ENCODE data around the gene OPRM1. TPM values are rescaled to one million over a fixed set of nuclear protein-coding genes. Genes with fewer than 3 reads are reported as not detected.

Gene OPRM1
- total RNA-seq, 1 donor from 2014 or later, result not detected

- H3K36me3 Mint-ChIP-seq (ENCODE audit: insufficient read depth), result peaks cover 1% of the 10 kb centered on the region
- H3K27ac Mint-ChIP-seq, result no peak overlapping the region
- peaks cover 15% of the 10 kb centered on the region for H3K4me1 Mint-ChIP-seq (ENCODE audit: low read depth)
- no peak overlapping the region for H3K4me3 Mint-ChIP-seq (ENCODE audit: low read depth)
- no peak for DNase-seq (ENCODE audit: low spot score, unreplicated experiment)
- H3K27me3 Mint-ChIP-seq, result no peaks in the 10 kb centered on the region
- H3K9me3 Mint-ChIP-seq (ENCODE audit: low read depth), result peaks cover 5% of the 10 kb centered on the region
- TF ChIP-seq, protein P1, sequence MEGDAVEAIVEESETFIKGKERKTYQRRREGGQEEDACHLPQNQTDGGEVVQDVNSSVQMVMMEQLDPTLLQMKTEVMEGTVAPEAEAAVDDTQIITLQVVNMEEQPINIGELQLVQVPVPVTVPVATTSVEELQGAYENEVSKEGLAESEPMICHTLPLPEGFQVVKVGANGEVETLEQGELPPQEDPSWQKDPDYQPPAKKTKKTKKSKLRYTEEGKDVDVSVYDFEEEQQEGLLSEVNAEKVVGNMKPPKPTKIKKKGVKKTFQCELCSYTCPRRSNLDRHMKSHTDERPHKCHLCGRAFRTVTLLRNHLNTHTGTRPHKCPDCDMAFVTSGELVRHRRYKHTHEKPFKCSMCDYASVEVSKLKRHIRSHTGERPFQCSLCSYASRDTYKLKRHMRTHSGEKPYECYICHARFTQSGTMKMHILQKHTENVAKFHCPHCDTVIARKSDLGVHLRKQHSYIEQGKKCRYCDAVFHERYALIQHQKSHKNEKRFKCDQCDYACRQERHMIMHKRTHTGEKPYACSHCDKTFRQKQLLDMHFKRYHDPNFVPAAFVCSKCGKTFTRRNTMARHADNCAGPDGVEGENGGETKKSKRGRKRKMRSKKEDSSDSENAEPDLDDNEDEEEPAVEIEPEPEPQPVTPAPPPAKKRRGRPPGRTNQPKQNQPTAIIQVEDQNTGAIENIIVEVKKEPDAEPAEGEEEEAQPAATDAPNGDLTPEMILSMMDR (IDR thresholded peaks at IDR 0.05; ENCODE audit: unreplicated experiment), result no peak
Observed at GRCh38 chr6:154249499-154250298, 210.7 kb downstream of the OPRM1 start.

DNA sequence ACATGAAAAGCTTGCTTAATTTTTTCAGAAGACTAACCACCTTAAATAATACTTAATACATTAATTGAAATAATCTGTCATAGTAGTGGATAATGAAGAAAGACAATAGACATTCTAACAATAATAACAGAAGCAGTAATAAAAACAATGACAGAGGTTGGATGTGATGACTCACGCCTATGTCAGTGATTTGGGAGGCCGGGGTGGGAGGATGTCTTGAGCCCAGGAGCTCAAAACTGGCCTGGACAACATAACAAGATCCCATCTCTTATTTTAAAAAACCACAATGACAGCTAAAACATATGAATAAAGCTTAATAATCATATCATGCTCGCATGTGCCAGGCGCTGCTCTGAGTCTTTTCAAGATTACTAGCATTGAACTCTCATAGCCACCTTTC is 212.1 kb downstream of the OPRM1 start:
- DNase-seq (ENCODE audit: low spot score, unreplicated experiment), result no peak
- Mint-ChIP-seq H3K27ac (no peak overlapping the region), H3K4me3 (ENCODE audit: low read depth) (no peak overlapping the region), H3K36me3 (ENCODE audit: insufficient read depth) (peaks cover 1% of the 10 kb centered on the region), H3K9me3 (ENCODE audit: low read depth) (peaks cover 13% of the 10 kb centered on the region), H3K4me1 (ENCODE audit: low read depth) (peaks cover 15% of the 10 kb centered on the region), H3K27me3 (no peaks in the 10 kb centered on the region)
- TF ChIP-seq, protein P1 (IDR thresholded peaks at IDR 0.05; ENCODE audit: unreplicated experiment), result no peak

DNA sequence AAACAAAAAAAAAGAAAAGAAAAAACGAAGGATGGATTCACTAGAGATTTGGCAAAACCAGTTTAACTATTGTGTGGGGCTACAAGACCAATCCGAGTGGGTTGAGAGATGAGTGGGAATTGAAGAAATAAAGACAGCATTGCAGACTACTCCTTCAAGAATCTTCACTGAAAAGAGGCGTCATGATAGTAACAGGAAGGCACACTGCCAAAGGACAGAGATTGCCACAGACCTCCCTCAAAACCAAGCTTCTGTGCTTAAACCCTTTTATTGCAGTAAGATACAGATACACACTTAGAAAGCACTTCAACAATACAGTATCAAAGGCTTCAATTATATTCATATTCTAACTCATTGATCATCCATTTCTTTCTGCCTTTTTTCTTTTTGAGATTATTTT is 213.6 kb downstream of the OPRM1 start:
- Mint-ChIP-seq H3K4me3 (ENCODE audit: low read depth) (no peak overlapping the region), H3K27me3 (no peaks in the 10 kb centered on the region), H3K36me3 (ENCODE audit: insufficient read depth) (peaks cover 1% of the 10 kb centered on the region), H3K9me3 (ENCODE audit: low read depth) (peaks cover 13% of the 10 kb centered on the region), H3K27ac (no peak overlapping the region), H3K4me1 (ENCODE audit: low read depth) (peaks cover 6% of the 10 kb centered on the region)
- no peak for DNase-seq (ENCODE audit: low spot score, unreplicated experiment)
- TF ChIP-seq, protein P1 (IDR thresholded peaks at IDR 0.05; ENCODE audit: unreplicated experiment), result no peak

GRCh38 chr6:154257067-154257466 is 218.0 kb downstream of the OPRM1 start:
- Mint-ChIP-seq H3K4me1 (ENCODE audit: low read depth) (no peaks in the 10 kb centered on the region), H3K9me3 (ENCODE audit: low read depth) (peaks cover 13% of the 10 kb centered on the region), H3K4me3 (ENCODE audit: low read depth) (no peak overlapping the region), H3K27me3 (no peaks in the 10 kb centered on the region), H3K27ac (no peak overlapping the region), H3K36me3 (ENCODE audit: insufficient read depth) (peaks cover 1% of the 10 kb centered on the region)
- DNase-seq (ENCODE audit: low spot score, unreplicated experiment), result no peak
- TF ChIP-seq, protein P1 (IDR thresholded peaks at IDR 0.05; ENCODE audit: unreplicated experiment), result no peak

DNA sequence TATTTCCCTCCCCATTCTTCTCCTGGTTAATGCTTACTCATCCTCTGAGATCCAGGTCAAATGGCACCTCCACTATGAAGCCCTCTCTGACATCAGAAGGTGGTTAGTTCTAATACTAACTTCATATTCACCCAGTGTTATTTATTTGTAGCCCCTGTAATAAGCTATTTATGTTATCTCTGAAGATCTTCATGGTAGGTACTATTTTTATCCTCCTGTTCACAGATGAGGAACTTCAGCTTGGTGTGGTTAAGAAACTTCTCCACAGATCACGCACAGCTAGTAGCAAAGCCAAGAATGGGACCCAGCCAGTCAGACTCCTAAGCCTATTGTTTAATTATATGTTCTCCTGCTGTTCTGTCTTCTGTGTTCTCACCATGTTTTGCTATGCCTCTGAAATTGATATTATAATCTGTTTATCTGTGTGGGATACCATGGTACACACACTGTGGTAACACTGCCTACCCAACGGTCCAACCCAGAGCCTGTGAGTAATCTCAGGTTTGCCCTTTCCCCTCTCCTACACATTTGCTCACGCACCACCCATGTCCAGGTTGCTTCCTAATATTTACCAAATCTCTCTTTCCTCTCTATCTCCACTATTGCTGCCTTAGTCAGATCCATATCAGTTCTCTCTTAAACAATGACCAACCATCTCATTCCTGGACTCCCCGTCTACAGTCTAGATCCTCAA is 219.2 kb downstream of the OPRM1 start:
- no peaks in the 10 kb centered on the region for H3K4me1 Mint-ChIP-seq (ENCODE audit: low read depth)
- TF ChIP-seq, protein P1 (IDR thresholded peaks at IDR 0.05; ENCODE audit: unreplicated experiment), result no peak
- no peaks in the 10 kb centered on the region for H3K27me3 Mint-ChIP-seq
- no peak for DNase-seq (ENCODE audit: low spot score, unreplicated experiment)
- no peak overlapping the region for H3K27ac Mint-ChIP-seq
- peaks cover 1% of the 10 kb centered on the region for H3K36me3 Mint-ChIP-seq (ENCODE audit: insufficient read depth)
- no peak overlapping the region for H3K4me3 Mint-ChIP-seq (ENCODE audit: low read depth)
- H3K9me3 Mint-ChIP-seq (ENCODE audit: low read depth), result peaks cover 13% of the 10 kb centered on the region
